GM11168 (cell line): ENCODE results near the gene SYCN.

Experiments
- in situ Hi-C: fragments of 300-500 bp; cut with MboI; formaldehyde crosslinking; loops from one replicate; pipeline ENCODE4 v1.12.0; 2022; ENCODE audit warnings: low sequenced_read_pairs; ENCODE audit not compliant: unreplicated experiment

Gene SYCN

DNA sequence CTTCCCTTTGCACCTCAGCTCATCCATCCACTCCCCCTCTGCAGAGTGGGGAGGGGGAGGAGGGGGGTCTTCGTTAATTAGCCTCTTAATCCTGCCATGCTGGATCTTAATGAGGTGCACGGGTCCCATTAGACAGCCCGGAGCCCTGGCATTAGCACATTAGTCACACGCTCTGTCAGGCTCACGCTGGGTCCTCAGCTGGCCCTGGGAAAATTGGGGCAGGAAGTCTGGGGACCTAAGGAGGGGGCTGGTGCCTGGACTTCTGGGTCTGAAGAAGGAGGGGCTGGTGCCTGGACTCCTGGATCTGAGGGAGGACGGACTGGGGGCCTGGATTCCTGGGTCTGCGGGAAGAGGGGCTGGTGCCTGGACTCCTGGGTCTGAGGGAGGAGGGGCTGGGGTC, 7.7 kb downstream of the SYCN start:
- in situ Hi-C loops: no loop called here

DNA sequence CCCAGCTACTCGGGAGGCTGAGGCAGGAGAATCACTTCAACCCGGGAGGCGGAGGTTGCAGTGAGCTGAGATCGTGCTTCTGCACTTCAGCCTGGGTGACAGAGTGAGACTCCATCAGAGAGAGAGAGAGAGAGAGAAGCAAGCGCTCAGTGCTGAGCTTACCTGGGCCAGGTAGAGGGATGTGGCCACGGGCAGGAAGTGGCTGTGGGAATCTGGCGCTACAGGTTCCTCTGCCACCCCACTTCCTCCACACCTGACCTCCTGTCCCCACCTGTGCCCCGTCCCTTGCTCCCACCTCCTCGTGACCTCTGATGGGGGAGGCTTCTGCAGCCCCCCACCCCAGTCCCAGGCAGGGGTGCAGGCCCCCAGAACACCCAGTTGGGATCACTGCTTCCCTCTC, 8.3 kb downstream of the SYCN start:
- in situ Hi-C loops: no loop called here

DNA sequence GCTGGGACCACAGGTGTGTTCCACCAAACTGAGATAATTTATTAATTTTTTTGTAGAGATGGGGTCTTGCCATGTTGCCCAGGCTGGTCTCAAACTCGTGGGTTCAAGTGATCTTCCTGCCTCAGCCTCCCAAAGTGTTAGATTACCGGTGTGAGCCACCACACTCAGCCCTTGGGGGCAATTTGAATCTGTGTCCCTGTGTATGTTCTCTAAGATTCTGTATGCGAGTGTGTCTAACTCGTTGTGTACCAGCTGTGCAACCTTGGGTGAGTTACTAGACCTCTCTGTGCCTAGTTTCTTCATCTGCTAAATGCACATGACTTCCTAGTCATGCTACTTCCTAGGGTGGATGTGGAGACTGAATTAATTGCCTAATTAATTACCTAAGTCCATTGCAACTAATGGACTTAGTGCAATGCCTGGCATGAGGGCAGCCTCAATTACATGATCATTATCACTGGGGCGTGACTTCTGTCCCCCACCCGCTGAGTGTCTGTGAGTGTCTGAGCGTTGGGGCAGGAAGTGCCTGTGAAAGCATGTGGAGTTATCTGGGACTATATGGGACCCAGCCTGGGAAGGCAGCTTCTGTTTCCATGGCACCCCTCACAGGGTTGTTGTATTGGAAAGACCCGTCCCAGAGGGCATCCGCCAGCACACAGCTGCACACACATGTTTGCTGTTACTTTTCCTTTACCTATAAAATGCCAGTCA, 9.1 kb downstream of the SYCN start:
- in situ Hi-C loops: no loop called here

DNA sequence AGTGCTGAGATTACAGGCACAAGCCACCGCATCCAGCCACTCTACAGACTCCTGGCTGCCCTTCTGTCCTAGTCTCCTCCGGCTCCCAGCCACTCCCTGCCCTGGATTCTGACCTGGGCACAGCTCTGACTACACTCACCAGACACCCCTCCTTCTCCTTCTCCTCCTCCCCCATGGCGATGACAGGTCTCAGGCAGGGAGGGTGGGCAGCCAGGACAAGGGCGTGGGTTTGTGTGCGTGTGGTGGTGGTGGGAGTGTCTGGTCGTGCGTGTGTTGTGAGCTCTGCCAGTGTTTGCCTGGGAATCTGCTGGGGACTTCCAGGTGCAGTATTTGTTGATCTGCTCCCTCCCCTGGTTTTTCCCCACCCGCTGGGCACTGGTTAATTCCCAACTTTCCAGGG, 10.3 kb downstream of the SYCN start:
- in situ Hi-C loops: no loop called here

DNA sequence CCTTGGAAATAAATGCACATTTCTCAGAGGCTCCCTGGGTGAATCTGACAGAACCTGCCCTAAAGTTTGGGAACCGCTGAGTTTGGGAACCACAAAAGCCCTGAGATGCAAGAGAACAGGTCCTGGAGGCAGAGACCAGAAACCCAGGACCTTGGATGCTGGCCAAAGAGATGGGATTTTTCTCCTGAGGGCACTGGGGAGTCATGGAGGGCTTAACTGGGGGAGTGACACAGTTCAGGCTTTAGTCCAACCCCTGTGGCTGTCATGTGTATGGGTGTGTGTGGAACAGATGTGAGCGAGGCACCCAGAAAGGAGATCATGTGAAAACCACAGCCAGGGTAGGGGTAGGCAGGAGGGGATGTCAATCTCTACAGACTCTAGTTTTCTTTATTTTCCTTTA, 11.2 kb downstream of the SYCN start:
- in situ Hi-C loops: no loop called here

DNA sequence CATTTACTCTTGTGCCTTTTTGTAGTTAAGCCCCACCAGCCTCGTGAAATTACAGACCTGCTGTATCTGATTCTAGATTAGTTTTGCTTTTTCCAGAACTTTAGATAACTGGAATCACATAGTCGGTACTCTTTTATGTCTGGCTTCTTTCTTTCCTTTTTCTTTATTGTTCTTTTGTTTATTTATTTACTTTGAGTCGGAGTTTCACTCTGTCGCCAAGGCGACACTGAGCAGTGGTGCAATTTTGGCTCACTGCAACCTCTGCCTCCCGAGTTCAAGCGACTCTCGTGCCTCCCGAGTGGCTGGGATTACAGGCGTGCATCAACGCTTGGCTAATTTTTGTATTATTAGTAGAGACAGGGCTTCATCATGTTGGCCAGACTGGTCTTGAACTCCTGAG, 13.3 kb downstream of the SYCN start:
- in situ Hi-C loops: no loop called here

DNA sequence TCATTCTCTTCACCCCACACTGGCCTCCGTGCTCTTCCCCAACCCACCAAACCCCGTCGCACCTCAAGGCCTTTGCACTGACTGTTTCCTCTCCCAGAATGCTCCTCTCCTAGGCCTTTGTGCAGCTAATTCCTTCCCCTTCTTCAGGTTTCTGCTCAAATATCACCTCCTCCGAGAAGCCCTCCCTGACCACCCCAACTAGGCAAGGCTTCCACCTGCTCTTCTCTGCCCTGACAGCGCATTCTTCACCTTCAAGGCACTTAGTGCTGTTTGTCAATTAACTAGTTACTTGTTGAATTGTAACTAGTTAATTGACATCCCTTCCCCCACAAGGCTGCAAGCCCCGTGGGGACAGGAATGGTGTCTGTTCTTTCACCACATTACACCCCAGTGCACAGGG, 15.1 kb downstream of the SYCN start:
- in situ Hi-C loops: no loop called here

DNA sequence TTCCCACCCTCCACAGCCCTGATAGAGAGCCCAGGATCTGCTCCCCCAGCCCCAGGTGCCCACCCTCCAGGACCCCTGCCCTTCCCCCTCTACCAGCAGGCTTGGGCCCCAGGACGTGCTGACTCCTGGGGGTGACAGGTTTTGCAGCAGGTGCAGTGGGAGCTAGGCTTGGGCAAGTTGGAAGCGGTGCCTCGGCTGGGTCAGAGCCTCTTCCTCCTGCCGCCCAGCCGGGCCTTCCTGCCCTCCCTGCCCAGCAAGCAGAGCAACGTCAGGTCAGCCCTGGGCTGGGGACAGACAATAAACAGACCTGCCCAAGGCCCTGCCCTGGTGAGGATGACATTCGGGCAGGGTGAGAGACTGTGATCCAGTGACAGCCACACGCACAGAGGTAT, 16.5 kb downstream of the SYCN start:
- in situ Hi-C loops: no loop called here

DNA sequence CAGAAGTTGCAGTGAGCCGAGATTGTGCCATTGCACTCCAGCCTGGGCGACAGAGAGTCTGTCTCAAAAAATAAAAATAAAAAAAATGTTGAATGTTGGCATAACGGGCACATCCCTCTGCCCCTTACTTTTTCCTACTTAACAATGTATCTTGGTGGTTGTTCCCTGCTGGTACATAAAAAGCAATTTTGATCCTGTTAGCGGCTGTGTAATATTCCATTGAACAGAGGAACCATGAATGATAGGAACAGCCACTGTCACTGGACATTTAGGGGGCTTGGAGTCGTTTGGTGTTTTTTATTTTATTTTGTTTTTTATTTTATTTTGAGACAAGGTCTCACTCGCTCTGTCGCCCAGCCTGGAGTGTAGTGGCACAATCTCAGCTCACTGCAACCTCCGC, 17.7 kb downstream of the SYCN start:
- in situ Hi-C loops: no loop called here

DNA sequence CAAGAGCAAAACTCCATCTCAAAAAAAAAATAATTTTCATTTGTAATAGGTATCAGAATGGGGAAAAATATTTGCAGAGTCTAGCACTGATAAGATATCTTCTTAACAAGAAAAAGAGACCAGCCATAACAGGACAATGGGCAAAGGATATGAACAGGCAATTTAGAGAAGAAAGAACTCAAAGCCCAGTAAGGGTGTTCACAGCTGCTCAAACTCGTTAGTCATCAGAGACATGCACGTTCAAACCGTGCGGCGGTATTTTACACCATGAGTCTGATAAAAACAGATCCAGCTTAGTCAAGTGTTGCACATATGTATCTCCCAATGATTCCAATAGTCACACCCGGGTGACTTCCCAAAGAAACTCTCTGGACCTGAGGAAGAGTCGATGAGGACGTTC, 21.0 kb downstream of the SYCN start:
- in situ Hi-C loops: no loop called here

DNA sequence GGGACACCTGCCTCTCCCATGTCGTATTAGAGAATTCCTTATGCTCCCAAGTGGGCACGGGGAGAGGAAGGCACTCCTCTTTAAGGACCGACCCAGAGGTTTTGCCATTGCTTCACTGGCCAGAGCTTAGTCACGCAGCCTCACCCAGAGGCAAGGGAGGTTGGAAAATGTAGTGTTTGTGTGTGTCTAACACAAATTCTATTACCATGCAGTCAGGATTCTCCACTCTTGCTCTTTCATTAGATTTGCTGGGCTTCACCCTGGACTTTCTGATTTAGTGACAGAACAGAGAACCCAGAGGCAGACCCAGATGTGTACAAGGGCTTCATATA, 21.9 kb downstream of the SYCN start:
- in situ Hi-C loops: no loop called here

DNA sequence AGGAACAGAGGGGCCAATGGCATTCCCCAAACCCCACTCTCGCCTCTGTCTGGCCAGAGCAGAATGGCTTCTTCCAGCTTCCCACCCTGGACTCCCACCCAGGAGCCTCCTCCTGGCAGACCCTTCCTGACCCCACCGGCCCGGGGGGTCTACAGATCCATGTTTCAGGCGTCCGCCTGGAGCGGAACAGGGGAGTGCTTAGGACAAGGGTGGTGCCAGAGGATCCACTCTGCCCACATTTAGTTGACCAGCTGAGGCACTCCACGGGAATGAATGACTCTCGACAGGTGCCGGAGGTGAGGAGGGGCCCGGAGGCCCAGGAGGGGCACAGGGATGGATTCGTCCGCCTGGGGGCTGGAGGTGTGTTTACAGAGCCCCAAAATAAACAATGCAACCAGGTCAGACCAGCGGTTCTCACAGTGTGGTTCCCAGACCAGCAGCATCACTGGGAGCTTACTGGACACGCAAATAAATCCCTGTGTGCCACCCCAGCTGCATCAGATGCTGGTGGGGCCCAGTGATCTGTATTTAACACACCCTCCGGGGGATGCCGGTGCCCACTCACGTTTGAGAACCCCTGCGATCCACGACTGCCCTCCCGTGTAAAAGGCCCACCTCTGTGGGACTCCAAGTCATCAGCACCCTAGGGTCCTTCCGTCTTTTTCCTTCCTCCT, 22.4 kb downstream of the SYCN start:
- in situ Hi-C loops: no loop called here

DNA sequence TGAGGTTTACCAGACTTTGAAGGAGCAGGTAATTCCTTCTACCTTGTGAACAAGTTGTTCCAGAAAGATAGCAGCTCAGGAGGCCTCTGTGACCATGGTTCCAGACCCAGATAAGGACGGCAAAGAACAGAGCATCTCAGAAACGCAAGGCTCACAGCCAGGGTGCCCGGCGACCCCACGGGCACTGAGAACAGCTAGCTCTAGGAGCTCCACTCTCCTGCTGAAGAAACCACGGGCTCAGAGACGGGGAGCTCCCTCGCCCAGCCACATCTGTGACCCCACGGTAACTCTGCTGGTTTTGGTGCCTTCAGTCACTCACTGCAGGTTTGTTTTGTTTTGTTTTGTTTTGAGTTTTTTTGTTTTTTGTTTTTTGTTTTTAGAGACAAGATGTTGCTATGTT, 23.3 kb downstream of the SYCN start:
- in situ Hi-C loops: no loop called here

DNA sequence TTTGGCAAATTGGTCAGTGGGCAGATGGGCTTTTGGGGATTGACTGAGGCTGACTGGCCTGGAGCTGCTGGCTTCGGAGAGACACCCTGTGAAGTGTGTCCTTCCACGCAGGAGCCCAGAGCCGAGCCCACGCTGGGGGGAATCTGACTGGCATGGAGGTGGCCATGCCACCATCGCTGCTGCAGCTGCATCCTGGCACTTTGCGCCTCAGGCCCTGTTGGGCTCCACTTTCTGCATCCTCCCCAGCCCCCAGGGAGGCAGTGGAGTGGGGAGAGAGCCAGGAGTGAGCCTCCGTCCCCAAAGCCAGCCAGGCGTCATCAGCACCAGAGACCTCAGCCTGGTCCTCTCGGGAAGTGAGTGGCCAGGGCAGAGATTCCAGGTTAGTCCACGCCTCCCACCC, 24.3 kb downstream of the SYCN start:
- in situ Hi-C loops: no loop called here

DNA sequence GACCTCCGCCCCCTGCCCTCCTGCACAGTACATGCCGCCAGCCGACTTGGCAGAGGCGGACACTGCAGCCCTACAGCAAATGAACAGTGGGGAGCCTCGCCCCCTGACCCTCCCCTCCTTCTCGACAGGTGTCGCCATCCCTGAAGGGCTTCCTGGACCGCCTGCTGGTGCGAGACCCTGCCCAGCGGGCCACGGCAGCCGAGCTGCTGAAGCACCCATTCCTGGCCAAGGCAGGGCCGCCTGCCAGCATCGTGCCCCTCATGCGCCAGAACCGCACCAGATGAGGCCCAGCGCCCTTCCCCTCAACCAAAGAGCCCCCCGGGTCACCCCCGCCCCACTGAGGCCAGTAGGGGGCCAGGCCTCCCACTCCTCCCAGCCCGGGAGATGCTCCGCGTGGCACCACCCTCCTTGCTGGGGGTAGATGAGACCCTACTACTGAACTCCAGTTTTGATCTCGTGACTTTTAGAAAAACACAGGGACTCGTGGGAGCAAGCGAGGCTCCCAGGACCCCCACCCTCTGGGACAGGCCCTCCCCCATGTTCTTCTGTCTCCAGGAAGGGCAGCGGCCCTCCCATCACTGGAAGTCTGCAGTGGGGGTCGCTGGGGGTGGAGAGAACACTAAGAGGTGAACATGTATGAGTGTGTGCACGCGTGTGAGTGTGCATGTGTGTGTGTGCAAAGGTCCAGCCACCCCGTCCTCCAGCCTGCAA, 25.6 kb downstream of the SYCN start:
- in situ Hi-C loops: no loop called here

DNA sequence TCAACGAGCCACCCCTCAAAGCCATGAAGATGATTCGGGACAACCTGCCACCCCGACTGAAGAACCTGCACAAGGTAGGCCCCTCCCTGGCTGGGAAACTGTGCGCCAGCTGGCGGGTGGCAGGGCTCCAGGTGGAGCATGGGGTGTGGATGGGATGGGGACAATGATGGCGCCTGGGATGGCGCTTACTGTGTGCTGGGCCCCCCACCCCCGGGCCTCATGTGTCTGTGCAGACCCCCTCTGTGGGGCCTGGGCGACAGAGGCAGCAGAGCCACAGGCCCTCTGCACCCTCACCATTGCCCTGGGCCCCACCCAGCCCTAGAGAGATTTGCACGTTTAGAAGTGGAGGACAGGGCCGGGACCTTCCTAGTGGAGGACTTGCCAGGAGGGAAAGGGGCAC, 26.3 kb downstream of the SYCN start:
- in situ Hi-C loops: no loop called here

DNA sequence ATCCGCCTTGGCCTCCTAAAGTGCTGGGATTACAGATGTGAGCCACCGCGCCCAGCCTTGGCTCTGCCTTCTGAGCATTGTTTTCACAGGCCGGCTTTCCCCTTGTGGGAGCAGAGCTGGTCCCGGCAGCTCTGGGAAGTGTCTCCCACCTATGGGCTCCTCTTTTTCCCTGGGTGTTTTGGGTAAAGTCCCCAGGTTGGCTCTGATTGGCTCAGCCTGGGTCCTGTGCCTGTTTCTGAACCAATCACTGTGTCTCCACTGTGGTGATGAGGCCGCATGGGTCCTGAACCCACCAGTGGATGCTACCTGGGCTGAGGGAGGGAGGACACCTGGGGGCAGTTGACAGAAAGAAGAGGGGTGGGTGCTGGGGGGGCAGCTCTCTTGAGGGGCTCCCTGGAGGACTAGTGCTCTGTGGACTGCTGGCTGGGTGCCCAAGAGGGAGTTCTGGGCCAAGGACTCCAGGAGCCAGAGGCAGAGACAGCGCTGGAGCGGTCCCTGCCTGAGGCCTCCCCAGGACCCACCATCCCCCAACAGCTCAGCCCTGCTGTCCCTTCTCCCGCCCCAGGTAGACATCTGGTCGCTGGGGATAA, 26.9 kb downstream of the SYCN start:
- in situ Hi-C loops: no loop called here

DNA sequence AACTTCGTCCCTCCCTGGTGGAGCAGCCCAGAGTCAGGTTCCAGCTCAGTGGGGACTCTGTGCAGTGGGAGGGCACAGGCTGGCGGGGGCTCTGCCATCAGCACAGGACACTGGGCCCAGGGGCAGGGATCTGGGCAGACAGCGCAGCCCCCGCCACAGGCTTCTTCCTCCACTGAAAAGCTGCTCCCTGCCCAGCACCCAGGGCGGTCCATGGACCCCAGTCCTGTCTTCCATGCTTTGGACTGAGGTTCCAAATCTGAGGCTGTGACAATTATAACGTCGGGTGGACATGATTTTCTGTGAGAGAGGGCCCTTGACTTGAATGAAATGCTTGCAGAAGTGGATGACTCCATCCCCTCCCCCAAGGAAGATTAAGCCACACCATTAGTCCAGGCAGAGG, 28.5 kb downstream of the SYCN start:
- in situ Hi-C loops: no loop called here

DNA sequence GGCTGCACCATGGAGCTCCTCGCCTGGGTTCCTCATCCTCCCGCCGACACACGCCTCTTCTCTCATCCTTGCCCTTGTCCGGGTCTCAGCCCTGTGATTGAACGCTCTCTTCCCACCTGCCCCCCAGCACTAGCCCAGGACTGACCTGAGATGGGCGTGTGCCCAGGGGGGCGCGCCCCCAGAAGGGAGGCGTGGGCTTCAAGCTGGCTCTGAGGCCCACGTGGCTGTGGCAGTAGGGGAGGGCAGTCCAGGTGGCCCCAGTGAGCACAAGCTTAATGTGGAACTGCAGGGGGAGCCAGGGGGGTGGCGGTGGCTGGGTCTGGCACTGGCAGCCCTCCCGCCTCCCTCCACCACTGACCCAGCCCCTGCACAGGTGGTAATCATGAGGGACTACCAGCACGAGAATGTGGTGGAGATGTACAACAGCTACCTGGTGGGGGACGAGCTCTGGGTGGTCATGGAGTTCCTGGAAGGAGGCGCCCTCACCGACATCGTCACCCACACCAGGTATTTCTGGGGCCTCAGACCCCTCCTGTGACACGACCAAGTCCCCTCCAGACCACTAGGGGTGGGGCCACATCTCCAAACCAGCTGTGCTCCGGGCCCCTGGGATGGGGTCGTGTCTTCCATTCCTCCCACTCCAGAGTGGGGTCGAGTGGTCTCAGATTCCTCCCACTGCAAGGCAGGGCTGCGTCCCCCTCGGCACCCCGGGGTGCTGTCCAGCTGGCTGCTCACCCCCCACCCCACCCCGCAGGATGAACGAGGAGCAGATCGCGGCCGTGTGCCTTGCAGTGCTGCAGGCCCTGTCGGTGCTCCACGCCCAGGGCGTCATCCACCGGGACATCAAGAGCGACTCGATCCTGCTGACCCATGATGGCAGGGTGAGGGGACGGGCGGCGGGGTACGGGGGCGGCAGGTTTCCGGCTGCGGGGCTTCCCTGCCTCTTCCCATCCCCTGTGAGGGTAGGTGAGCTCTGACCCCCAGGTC, 29.2 kb downstream of the SYCN start:
- in situ Hi-C loops: no loop called here

DNA sequence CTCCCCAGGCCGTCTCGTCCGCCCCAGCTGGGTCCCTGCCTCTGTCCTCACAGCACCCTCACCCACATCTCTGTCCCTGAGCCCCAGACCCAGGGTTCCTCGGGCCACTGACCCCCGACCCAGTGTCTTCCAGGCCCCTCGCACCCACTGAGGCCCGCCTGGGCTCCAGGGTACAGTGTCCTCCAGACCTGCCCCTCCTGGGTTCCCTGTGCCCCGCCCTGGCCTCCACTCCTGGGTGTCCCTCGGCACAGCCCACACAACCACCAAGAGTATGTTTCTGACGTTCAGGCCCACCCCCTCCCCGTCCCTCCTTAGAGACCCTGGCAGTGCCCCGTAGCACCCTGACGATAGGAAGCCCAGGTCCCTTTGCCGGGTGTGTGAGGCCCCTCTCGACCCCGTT, 29.9 kb downstream of the SYCN start:
- in situ Hi-C loops: no loop called here
